GM12872 (cell line): ENCODE results near the gene SLC14A1.

Source experiments
- TF ChIP-seq, protein P1 (sequence below): IDR thresholded peaks from 3 replicates; pipeline ENCODE4 v1.5.1; 2011; ENCODE audit warnings: low read depth, mild to moderate bottlenecking, low read length, moderate library complexity; ENCODE audit not compliant: insufficient read depth

Gene SLC14A1

GRCh38 chr18:45686891-45687611 lies 36.9 kb upstream of the SLC14A1 start:
- TF ChIP-seq, protein P1, sequence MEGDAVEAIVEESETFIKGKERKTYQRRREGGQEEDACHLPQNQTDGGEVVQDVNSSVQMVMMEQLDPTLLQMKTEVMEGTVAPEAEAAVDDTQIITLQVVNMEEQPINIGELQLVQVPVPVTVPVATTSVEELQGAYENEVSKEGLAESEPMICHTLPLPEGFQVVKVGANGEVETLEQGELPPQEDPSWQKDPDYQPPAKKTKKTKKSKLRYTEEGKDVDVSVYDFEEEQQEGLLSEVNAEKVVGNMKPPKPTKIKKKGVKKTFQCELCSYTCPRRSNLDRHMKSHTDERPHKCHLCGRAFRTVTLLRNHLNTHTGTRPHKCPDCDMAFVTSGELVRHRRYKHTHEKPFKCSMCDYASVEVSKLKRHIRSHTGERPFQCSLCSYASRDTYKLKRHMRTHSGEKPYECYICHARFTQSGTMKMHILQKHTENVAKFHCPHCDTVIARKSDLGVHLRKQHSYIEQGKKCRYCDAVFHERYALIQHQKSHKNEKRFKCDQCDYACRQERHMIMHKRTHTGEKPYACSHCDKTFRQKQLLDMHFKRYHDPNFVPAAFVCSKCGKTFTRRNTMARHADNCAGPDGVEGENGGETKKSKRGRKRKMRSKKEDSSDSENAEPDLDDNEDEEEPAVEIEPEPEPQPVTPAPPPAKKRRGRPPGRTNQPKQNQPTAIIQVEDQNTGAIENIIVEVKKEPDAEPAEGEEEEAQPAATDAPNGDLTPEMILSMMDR: no peak

DNA sequence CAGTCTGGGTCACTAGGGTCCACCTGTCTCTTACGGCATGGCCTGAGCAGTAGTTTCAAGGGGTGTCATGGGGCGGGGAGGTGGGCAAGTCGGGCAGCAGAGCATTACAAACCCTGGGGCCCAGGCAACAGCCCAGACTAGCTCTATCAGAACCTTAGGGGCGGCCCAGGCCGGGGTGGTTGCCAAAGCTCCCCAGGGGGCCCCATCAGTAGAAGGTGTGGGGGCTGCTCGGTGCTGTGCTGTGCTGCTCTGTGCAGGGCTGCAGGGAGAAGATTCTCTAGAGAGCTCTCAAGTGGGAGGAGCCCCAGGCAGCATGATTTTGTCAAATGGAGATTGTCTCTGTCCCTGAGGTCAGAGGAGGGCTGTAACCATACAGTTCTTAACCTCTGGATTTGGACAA lies 36.4 kb upstream of the SLC14A1 start:
- TF ChIP-seq, protein P1: no peak

DNA sequence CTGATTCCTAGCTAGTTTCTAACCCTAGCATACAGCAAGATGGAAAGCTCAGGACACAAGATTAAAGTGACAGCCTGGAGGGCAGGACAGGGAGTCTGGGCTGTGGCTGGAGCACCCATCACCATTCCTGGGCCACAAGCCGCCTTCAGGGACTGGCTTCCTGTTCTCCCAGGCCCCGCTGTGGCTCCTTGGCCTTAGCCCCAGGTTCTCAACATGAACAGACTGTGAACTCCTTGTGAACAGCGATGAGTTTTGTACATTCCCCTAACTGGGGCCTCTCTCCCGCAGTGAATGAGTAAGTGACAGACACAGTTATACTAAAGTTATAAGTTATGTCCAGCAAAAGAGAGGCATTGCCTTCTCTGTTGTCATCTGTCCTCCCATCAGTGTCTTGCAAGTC lies 35.9 kb upstream of the SLC14A1 start:
- TF ChIP-seq, protein P1: no peak

DNA sequence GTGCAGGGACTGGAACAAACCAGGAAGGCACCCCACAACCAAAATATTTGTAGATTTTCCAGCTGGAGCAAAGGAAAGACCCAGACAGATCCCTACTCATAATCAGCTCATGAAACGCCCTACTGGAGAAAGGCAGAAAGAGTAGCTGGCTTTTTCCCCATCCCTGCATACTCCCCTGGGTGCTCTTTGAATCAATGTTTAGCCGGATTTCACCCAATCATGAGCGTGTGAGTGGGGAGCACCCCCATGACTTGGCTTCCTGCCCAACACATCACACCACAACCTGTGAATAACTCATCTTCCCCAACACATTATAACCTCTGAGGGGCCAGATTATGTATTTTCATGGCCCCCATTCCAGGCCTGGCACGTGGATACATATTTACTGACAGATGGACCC lies 35.1 kb upstream of the SLC14A1 start:
- TF ChIP-seq, protein P1: no peak

DNA sequence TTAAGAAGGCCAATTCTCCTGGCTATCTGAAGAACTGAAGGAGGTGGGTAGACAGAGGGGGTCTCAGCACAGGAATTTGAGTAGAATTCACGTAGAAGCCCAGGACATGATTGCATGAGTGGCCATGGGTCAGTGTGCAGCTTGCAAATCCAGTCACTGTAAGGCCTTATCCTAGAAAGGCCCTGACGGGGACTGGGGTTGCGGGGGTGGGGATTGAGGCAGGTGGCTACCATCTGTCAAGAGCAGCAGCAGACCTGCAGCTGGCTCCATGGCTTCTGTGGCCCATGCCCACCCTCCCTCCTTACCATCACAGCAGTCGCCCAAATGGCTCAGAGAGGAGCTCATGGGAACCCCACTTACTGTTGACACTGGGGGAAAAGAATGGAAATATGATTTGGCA lies 34.6 kb upstream of the SLC14A1 start:
- TF ChIP-seq, protein P1: no peak

DNA sequence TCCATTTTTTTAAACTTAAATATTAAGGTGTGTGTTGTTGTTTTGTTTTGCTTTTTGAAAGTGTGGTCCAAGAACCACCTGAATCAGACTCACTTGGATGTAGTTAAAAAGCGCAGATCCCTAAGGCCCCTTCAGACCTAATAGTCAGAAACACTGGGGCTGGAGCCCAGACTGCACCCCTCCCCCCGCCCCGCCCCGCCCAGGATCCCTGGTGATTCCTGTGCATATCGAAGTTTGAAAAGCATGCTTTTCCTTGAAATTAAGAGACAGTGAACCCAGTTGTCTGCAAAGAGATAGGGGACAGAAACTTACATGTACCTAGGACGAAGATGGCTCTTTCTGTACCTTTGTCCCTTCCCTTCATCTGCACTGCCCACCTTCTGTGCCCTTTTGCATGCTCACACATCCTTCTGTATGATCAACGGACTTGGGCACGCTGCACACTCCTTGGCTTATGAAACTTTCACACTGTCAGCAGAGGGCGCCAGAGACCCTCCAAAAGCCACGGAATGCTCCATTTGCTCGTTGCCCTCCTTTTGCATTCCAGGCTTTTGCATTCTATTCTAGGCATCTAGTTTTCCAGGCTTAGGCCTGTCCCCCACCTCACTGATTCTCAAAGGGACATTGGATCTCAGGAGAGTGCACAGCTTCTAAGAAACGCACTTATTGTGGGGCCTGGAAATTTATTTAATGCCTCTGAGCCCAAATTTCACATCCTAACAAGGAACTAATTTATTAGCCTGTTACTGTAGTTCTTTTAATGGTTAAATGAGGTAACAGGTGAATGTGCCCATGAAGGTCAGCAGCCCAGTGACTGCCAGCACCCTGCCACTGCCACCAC lies 32.8 kb upstream of the SLC14A1 start:
- TF ChIP-seq, protein P1: peak; percentile 89

- TF ChIP-seq, protein P1: no peak
Measured at GRCh38 chr18:45691816-45692179, 32.2 kb upstream of the SLC14A1 start.
